ENCODE measurements around the gene GSG1.

Gene GSG1

GRCh38 chr12:13097491-13098011 is 5.9 kb downstream of the GSG1 start:
- ChIA-PET CTCF (interaction anchor here (0.7 to 4.0 kb wide), 6 partner anchors 38 to 1533 kb away, joined by 3 to 16 read pairs (median 6); no protein-coding TSS in a partner anchor), POLR2A (ENCODE audit: low non-redundant PET) (interaction anchor here (0.6 kb wide), 1 partner anchor 41 kb away, joined by 4 read pairs; no protein-coding TSS in a partner anchor)
- peak overlapping the region; percentile 98 for H3K27ac ChIP-seq

DNA sequence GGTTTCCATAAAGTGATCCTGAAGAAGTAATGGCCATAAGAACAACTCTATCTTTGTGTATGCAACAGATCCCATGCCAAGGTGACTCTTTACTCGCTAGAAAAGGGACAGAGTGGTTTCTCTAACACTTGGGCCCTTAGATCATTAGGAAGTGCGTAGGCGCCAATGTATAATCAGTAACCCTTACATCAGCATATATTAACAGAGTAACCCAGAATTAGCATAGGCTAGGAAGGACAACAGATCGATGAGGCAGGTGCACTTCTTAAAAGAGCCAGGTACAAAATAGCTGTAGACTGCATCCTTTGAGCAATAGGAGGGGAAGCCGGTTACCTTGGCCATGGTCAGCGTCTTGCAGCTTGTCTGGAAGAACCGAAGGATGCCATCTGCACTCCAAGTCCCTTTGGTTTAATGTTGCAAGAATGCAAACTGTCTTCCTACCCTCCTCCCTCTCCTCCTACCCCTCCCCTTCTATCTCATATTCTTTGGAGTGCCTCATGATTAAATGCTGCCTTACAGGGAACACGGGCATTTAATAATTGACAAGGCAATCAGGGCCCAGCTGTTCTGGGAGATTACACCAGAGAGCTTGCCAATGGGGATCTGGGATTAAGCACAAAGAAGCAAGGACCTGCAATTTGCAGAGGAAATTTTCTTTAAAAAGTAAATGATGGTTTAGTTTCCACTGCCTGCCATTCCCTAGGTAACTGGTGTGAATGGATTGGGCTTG is 8.0 kb downstream of the GSG1 start:
- no peak overlapping the region for H3K27ac ChIP-seq
- CTCF ChIA-PET: interaction anchor here (0.6 kb wide), 2 partner anchors 113 to 161 kb away, joined by 4 to 7 read pairs; no protein-coding TSS in a partner anchor
- TF ChIP-seq, protein P1, sequence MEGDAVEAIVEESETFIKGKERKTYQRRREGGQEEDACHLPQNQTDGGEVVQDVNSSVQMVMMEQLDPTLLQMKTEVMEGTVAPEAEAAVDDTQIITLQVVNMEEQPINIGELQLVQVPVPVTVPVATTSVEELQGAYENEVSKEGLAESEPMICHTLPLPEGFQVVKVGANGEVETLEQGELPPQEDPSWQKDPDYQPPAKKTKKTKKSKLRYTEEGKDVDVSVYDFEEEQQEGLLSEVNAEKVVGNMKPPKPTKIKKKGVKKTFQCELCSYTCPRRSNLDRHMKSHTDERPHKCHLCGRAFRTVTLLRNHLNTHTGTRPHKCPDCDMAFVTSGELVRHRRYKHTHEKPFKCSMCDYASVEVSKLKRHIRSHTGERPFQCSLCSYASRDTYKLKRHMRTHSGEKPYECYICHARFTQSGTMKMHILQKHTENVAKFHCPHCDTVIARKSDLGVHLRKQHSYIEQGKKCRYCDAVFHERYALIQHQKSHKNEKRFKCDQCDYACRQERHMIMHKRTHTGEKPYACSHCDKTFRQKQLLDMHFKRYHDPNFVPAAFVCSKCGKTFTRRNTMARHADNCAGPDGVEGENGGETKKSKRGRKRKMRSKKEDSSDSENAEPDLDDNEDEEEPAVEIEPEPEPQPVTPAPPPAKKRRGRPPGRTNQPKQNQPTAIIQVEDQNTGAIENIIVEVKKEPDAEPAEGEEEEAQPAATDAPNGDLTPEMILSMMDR (conservative IDR thresholded peaks at IDR 0.05; ENCODE audit: low read depth): no peak
- no peak for DNase-seq (ENCODE audit: low spot score)
- POLR2A ChIA-PET (ENCODE audit: low non-redundant PET): no interaction called here

More at GRCh38 chr12:13097491-13098011, 5.9 kb downstream of the GSG1 start:
- DNase-seq (ENCODE audit: low spot score): no peak
- TF ChIP-seq, protein P1 (conservative IDR thresholded peaks at IDR 0.05; ENCODE audit: low read depth): no peak

- H3K27ac ChIP-seq: no peak overlapping the region
- ChIA-PET CTCF (interaction anchor here (0.7 kb wide), 1 partner anchor 36 kb away, joined by 3 read pairs; no protein-coding TSS in a partner anchor), POLR2A (ENCODE audit: low non-redundant PET) (no interaction called here)
- DNase-seq (ENCODE audit: low spot score): peak; percentile 57
- TF ChIP-seq, protein P1 (conservative IDR thresholded peaks at IDR 0.05; ENCODE audit: low read depth): no peak
These were observed 9.1 kb downstream of the GSG1 start for GRCh38 chr12:13094367-13094766.

DNA sequence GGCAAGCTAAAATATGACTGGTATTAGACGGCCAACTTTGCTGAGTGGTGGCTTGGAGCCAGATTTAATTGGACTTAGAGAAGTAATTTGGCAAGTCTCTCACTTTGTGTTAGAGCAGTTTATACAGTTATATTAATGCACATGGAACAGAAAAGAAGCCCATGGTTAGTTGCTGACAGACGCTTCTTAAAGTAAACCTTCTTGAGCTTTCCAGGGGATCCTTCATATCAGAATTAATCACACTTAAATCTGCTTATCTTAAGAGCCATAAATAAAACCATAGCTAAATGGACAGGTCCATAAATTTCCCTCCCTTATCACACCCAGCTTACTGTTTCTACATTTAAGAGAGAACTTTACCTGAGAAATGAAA is 9.6 kb downstream of the GSG1 start:
- H3K27ac ChIP-seq: peak overlapping the region; percentile 74
- TF ChIP-seq, protein P1 (conservative IDR thresholded peaks at IDR 0.05; ENCODE audit: low read depth): no peak
- CTCF ChIA-PET: interaction anchor here (0.6 to 0.7 kb wide), 2 partner anchors 37 to 69 kb away, joined by 3 read pairs; no protein-coding TSS in a partner anchor
- DNase-seq (ENCODE audit: low spot score): no peak
- POLR2A ChIA-PET (ENCODE audit: low non-redundant PET): no interaction called here

DNA sequence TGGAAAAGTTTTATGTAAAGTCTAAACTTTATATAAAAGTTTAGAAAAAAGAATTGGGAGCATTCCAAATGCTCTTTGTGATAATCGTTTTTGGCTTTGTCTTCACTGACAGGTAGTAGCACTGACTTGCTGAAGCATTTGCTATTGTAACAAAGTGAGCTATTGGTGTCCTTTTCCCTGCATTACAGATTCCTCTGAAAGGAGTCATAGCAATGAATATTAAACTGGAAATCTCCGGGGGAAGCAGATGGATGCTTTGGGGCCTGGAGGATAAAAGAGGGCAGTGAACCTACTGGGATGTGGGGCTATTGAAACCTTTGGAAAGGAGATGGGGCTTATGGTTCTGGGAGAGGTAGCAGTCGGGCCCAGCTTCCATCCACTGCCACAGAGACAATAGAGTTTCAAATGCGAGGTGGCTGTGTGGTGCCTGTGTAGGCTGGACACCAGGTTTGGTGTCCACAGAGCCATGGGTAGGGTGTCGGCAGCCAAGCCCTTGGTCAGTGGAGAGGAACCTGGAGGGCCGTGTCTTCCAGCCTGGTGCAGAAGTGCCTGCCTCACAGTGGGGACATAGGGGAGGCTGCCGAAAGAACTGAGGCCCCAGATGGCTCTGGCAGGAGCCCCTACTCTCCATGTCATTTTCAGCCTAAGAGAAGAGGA is 10.1 kb downstream of the GSG1 start:
- ChIA-PET POLR2A (ENCODE audit: low non-redundant PET) (no interaction called here), CTCF (interaction anchor here (0.6 to 0.7 kb wide), 3 partner anchors 37 to 118 kb away, joined by 3 read pairs; no protein-coding TSS in a partner anchor)
- no peak for DNase-seq (ENCODE audit: low spot score)
- TF ChIP-seq, protein P1 (conservative IDR thresholded peaks at IDR 0.05; ENCODE audit: low read depth): no peak
- peak overlapping the region; percentile 74 for H3K27ac ChIP-seq

GRCh38 chr12:13091832-13092231 is 11.6 kb downstream of the GSG1 start:
- CTCF ChIA-PET: no interaction called here
- POLR2A ChIA-PET (ENCODE audit: low non-redundant PET): no interaction called here

More at GRCh38 chr12:13091832-13092231, 11.6 kb downstream of the GSG1 start:
- TF ChIP-seq, protein P1 (conservative IDR thresholded peaks at IDR 0.05; ENCODE audit: low read depth): no peak
- H3K27ac ChIP-seq: no peak overlapping the region
- DNase-seq (ENCODE audit: low spot score): no peak
